Lower leg skin (tissue), 4 donors: Measurements from ENCODE around the gene SYCP2. TPM values are rescaled to one million over a fixed set of nuclear protein-coding genes. Genes with fewer than 3 reads are reported as not detected.
"Not testable (repeated sequence)": the region's sequence is repeated elsewhere in the genome, so short reads cannot be mapped to it uniquely, and the experiment has no call there.

Experiments used
- DNase-seq, 2 donors: peaks; one replicate each; pipeline ENCODE4 v3.0.0-alpha.2; 2019; ENCODE audit warnings: low spot score in 2 of 2
- H3K4me3 ChIP-seq: fragments of 200-600 bp; sonication (generic); 2 replicates; pipeline ENCODE4 v1.5.1; 2017; ENCODE audit warnings: mild to moderate bottlenecking, low read depth; ENCODE audit not compliant: poor library complexity, severe bottlenecking
- CTCF ChIP-seq, 3 donors: fragments of 450-650 bp; IDR thresholded peaks; one replicate each; pipeline ENCODE4 v1.5.1; 2016; ENCODE audit warnings: antibody characterized with exemption in 3 of 3, mild to moderate bottlenecking in 3 of 3, moderate library complexity in 2 of 3
- POLR2A ChIP-seq, 2 donors: fragments of 450-650 bp; IDR thresholded peaks; one replicate each; pipeline ENCODE4 v1.6.1; 2016 to 2017; ENCODE audit warnings: antibody characterized with exemption in 2 of 2, mild to moderate bottlenecking in 1 of 2, moderate library complexity in 1 of 2
- WGBS, 2 donors: methylation state at CpG; one replicate each; pipeline ENCODE4 v1.1.5; 2018; 5-methylcytosine and 5-hydroxymethylcytosine counted together
- intact Hi-C: fragments of 100-400 bp; cut with DNase I; formaldehyde crosslinking; loops from one replicate; pipeline ENCODE4 v1.15.0; 2023; ENCODE audit warnings: low total_unique reads
- total RNA-seq, 4 donors: library from RNA; depleted of rRNA; stranded (reverse); fragments of >200 nt; gene quantifications; one replicate each; pipeline ENCODE4 v1.1.0, GENCODE V29; 2016

The SYCP2 gene
- total RNA-seq, 4 donors from 2014 or later, result 1.9 to 12.9 (median 2.4) TPM

DNA sequence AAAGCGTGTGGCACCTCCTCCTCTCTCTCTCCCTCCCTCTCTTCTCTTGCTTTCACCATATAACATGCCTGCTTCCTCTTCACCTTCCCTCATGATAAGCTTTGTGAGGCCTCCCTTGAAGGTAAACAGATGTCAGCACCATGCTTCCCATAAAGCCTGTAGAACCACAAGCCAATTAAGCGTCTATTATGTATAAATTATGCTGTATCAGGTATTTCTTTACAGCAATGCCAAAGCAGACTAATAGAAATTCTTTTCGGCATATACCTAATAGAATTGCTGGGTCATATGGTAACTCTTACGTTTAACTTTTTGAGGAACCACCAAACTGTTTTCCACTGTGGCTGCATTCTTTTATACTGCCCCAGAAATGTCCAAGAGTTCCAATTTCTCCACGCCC, 75.0 kb downstream of the SYCP2 start:
- intact Hi-C loops, result loop anchor here (10.0 kb wide), 1 partner anchor 74 kb away; no protein-coding TSS in a partner anchor
- TF ChIP-seq CTCF (IDR thresholded peaks at IDR 0.05) (no peak), POLR2A (IDR thresholded peaks at IDR 0.05) (no peak)
- H3K4me3 ChIP-seq, result no peak overlapping the region
- WGBS, 2 donors, result 86 to 95% methylated on average over 5 of the region's 5 CpGs
- DNase-seq, result no peak

GRCh38 chr20:59857966-59858365, 75.5 kb downstream of the SYCP2 start:
- WGBS, 2 donors, result 90 to 94% methylated on average over 2 of the region's 2 CpGs
- no peak for DNase-seq
- TF ChIP-seq POLR2A (IDR thresholded peaks at IDR 0.05) (no peak), CTCF (IDR thresholded peaks at IDR 0.05) (no peak)
- H3K4me3 ChIP-seq, result no peak overlapping the region
- intact Hi-C loops, result loop anchor here (10.0 kb wide), 1 partner anchor 73 kb away; no protein-coding TSS in a partner anchor

DNA sequence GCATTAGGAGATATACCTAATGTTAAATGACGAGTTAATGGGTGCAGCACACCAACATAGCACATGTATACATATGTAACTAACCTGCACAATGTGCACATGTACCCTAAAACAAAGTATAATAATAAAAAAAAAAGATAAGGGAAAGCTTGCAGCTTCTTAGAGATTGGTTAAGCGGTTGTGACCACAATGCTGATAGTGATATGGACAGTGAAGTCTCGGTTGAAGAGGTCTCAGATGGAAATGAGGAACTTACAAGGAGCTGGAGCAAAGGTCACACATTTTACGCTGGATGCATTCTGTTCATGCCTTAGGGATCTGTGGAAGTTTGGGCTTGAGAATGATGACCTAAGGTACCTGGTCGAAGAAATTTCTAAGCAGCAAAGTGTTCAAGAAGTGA, 76.5 kb downstream of the SYCP2 start:
- DNase-seq, H3K4me3 ChIP-seq: not testable (repeated sequence)
- WGBS, 2 donors, result 93% methylated on average over 5 of the region's 5 CpGs
- intact Hi-C loops, result loop anchor here (10.0 kb wide), 1 partner anchor 72 kb away; no protein-coding TSS in a partner anchor

DNA sequence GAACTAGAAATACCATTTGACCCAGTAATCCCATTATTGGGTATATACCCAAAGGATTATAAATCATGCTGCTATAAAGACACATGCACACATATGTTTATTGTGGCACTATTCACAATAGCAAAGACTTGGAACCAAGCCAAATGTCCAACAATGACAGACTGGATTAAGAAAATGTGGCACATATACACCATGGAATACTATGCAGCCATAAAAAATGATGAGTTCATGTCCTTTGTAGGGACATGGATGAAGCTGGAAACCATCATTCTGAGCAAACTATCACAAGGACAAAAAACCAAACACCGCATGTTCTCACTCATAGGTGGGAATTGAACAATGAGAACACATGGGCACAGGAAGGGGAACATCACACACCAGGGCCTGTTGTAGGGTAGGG, 76.9 kb downstream of the SYCP2 start:
- not testable (repeated sequence) for H3K4me3 ChIP-seq, DNase-seq
- WGBS, 2 donors, result 86 to 100% methylated on average over 1 of the region's 1 CpG
- intact Hi-C loops, result loop anchor here (10.0 kb wide), 1 partner anchor 72 kb away; no protein-coding TSS in a partner anchor

- intact Hi-C loops, result loop anchor here (10.0 kb wide), 1 partner anchor 65 kb away; no protein-coding TSS in a partner anchor
- DNase-seq, result no peak
- no peak overlapping the region for H3K4me3 ChIP-seq
- WGBS, 2 donors, result 67 to 68% methylated on average over 7 of the region's 7 CpGs
- TF ChIP-seq CTCF (IDR thresholded peaks at IDR 0.05) (no peak), POLR2A (IDR thresholded peaks at IDR 0.05) (no peak)
These were observed 83.3 kb downstream of the SYCP2 start for GRCh38 chr20:59850018-59850641.

DNA sequence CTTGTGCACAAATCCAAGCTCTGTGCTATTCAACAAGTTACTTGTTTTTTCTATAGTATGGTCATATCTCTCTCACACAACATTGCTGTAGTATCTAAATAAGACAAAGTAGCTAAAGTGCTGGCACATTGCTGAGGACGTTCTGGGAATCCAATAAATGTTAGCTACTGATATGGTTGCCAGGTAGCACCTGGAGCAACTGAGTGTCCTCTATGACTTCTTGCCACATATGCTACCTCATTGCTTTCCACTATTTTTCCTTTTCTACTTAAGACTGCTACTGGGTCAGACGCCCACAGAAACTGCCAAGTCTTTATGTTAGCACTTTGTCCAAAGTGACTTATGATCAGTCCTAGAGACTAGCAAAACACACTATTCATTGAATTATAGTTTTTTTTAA, 85.3 kb downstream of the SYCP2 start:
- DNase-seq, result no peak
- H3K4me3 ChIP-seq, result no peak overlapping the region
- TF ChIP-seq CTCF (IDR thresholded peaks at IDR 0.05), result no peak
- TF ChIP-seq POLR2A (IDR thresholded peaks at IDR 0.05), result no peak
- intact Hi-C loops, result no loop called here
- 62 to 75% methylated on average over 2 of the region's 2 CpGs for WGBS, 2 donors

DNA sequence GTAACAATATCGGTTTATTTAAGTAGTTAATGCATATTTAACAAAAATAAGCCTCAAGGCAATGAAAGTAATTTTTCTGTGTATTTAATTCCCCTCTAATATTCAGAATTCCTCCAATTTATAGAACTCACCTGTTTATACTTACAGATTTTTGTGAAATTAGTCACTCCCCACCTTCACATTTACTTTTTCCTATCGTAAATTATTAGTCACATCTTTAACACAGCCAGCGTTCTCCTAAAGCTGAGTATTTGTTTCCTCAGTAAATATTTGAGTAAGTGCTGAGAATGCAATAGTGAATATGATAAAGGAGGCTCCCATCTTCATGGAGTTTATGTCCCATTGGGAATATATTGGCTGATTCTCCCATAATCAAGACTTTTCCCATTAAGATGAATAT, 88.0 kb downstream of the SYCP2 start:
- 87 to 93% methylated on average over 3 of the region's 3 CpGs for WGBS, 2 donors
- H3K4me3 ChIP-seq, result no peak overlapping the region
- DNase-seq, result no peak
- intact Hi-C loops, result no loop called here
- TF ChIP-seq CTCF (IDR thresholded peaks at IDR 0.05), result no peak
- TF ChIP-seq POLR2A (IDR thresholded peaks at IDR 0.05), result no peak
